PC-9 (cell line): ENCODE data around the gene RALGPS1.

Source experiments
- EZH2 ChIP-seq: fragments of 200-600 bp; sonication (generic); IDR thresholded peaks from 2 replicates; pipeline ENCODE4 v1.8.0; 2017; ENCODE audit warnings: antibody characterized with exemption, low read depth
- TF ChIP-seq, protein P1 (sequence below): fragments of 200-600 bp; sonication (generic); conservative IDR thresholded peaks from 2 replicates; pipeline ENCODE4 v1.6.1; 2017; ENCODE audit warnings: mixed run types, antibody characterized with exemption, mild to moderate bottlenecking, moderate library complexity

DNA sequence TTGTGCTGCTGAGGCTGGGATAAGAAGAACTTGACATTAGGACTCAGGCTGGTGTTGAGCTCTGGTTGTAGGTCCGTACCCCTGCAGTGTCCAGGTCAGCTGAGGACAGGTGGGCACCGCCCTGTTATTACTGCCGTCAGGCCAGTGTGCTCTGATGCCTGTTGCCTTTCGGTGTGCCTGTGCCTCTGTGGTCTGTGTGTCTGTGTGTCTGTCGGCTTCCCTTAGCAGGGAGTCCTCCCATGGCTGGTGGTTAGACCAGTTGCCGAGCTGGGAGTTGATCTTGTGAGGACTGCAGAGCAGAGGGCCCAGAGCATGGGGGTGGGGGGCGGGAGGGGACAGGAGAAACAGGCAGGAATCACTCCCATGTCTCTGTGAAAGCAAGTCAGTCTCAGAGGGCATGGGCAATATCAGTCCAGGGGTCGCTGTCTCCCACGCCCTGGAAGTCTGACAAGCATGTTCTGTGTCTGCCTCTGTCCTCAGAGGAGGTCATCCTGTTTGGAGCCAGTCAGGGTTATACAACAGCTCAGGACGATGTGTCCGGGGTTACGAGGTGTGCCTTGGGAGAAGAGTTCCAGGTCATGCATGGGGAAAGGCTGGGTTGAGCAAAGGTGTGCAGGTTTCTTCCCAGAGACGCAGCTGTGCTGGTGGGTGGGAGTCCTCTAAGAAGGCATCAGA is 282.7 kb downstream of the RALGPS1 start:
- TF ChIP-seq, protein P1, sequence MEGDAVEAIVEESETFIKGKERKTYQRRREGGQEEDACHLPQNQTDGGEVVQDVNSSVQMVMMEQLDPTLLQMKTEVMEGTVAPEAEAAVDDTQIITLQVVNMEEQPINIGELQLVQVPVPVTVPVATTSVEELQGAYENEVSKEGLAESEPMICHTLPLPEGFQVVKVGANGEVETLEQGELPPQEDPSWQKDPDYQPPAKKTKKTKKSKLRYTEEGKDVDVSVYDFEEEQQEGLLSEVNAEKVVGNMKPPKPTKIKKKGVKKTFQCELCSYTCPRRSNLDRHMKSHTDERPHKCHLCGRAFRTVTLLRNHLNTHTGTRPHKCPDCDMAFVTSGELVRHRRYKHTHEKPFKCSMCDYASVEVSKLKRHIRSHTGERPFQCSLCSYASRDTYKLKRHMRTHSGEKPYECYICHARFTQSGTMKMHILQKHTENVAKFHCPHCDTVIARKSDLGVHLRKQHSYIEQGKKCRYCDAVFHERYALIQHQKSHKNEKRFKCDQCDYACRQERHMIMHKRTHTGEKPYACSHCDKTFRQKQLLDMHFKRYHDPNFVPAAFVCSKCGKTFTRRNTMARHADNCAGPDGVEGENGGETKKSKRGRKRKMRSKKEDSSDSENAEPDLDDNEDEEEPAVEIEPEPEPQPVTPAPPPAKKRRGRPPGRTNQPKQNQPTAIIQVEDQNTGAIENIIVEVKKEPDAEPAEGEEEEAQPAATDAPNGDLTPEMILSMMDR, result no peak
- no peak for TF ChIP-seq EZH2
